OCI-LY1 (cell line): ENCODE data around the gene RNF20.

Source experiments
- H2AFZ ChIP-seq: fragments of 200-600 bp; sonication (generic), shearing (Covaris generic); 2 replicates; pipeline ENCODE4 v1.6.0; 2014; ENCODE audit warnings: antibody characterized with exemption, mild to moderate bottlenecking, low read length
- H3F3A ChIP-seq: fragments of 200-600 bp; sonication (generic), shearing (Covaris generic); 2 replicates; pipeline ENCODE4 v1.6.0; 2014; ENCODE audit warnings: mild to moderate bottlenecking, antibody characterized with exemption, low read length, moderate library complexity; ENCODE audit not compliant: insufficient read depth
- H3K27ac ChIP-seq: fragments of 200-600 bp; sonication (generic); 2 replicates; pipeline ENCODE4 v1.5.1; 2014; ENCODE audit warnings: low read length, mixed run types, mild to moderate bottlenecking, low read depth; ENCODE audit not compliant: poor library complexity, severe bottlenecking
- H3K27me3 ChIP-seq: fragments of 200-600 bp; sonication (generic); 2 replicates; pipeline ENCODE4 v1.6.0; 2014; ENCODE audit warnings: antibody characterized with exemption, mild to moderate bottlenecking, low read length, moderate library complexity; ENCODE audit not compliant: insufficient read depth
- H3K36me3 ChIP-seq: fragments of 200-600 bp; sonication (generic); 2 replicates; pipeline ENCODE4 v1.6.1; 2014; ENCODE audit warnings: mild to moderate bottlenecking, antibody characterized with exemption, low read length, moderate library complexity, mixed read lengths; ENCODE audit not compliant: insufficient read depth
- H3K4me1 ChIP-seq: fragments of 200-600 bp; sonication (generic); 2 replicates; pipeline ENCODE4 v1.5.1; 2014; ENCODE audit warnings: mild to moderate bottlenecking, low read length, moderate library complexity; ENCODE audit not compliant: insufficient read depth, severe bottlenecking
- H3K4me2 ChIP-seq: fragments of 200-600 bp; sonication (generic), shearing (Covaris generic); 2 replicates; pipeline ENCODE4 v1.6.1; 2014; ENCODE audit warnings: low read length
- H3K4me3 ChIP-seq: fragments of 200-600 bp; sonication (generic); 2 replicates; pipeline ENCODE4 v1.5.1; 2014; ENCODE audit warnings: low read length, low read depth, mild to moderate bottlenecking, mixed read lengths; ENCODE audit not compliant: poor library complexity, severe bottlenecking
- H3K79me2 ChIP-seq: fragments of 200-600 bp; shearing (Covaris generic); 2 replicates; pipeline ENCODE4 v1.6.1; 2016; ENCODE audit warnings: mixed run types, low read length, mixed read lengths; ENCODE audit not compliant: insufficient read depth
- H3K9ac ChIP-seq: fragments of 200-600 bp; sonication (generic), shearing (Covaris generic); 2 replicates; pipeline ENCODE4 v1.6.1; 2014; ENCODE audit warnings: mild to moderate bottlenecking, low read length, mixed read lengths
- H3K9me2 ChIP-seq: fragments of 200-600 bp; sonication (generic), shearing (Covaris generic); 2 replicates; pipeline ENCODE4 v1.6.1; 2014; ENCODE audit warnings: low read depth, mild to moderate bottlenecking, low read length, mixed read lengths
- H3K9me3 ChIP-seq: fragments of 200-600 bp; shearing (Covaris generic); 2 replicates; pipeline ENCODE4 v1.6.1; 2014; ENCODE audit warnings: low read length, mixed read lengths
- H4K20me1 ChIP-seq: fragments of 200-600 bp; sonication (generic), shearing (Covaris generic); 2 replicates; pipeline ENCODE4 v1.6.0; 2016; ENCODE audit warnings: mild to moderate bottlenecking, low read length; ENCODE audit not compliant: insufficient read depth
- EZH2 ChIP-seq: fragments of 200-600 bp; sonication (generic), shearing (Covaris generic); IDR thresholded peaks from 2 replicates; pipeline ENCODE4 v1.8.0; 2017; ENCODE audit warnings: borderline replicate concordance, mixed run types, mild to moderate bottlenecking, antibody characterized with exemption, low read length, moderate library complexity, mixed read lengths
- TF ChIP-seq, protein P1 (sequence below): fragments of 200-600 bp; sonication (generic), shearing (Covaris generic); IDR thresholded peaks from 2 replicates; pipeline ENCODE4 v1.5.1; 2017; ENCODE audit warnings: mild to moderate bottlenecking, antibody characterized with exemption, low read length, moderate library complexity, mixed read lengths

The RNF20 gene

GRCh38 chr9:101591787-101592446 is 58.3 kb downstream of the RNF20 start:
- Histone ChIP-seq H3K9me3 (no peaks in the 10 kb centered on the region), H3K27me3 (no peaks in the 10 kb centered on the region), H3K4me3 (no peak overlapping the region), H3K36me3 (no peaks in the 10 kb centered on the region), H3K9ac (no peak overlapping the region), H3K27ac (no peak overlapping the region), H3K4me2 (no peak overlapping the region), H3F3A (no peaks in the 10 kb centered on the region), H3K4me1 (no peaks in the 10 kb centered on the region), H4K20me1 (no peaks in the 10 kb centered on the region), H2AFZ (no peak overlapping the region), H3K9me2 (no peaks in the 10 kb centered on the region), H3K79me2 (no peaks in the 10 kb centered on the region)
- TF ChIP-seq, protein P1, sequence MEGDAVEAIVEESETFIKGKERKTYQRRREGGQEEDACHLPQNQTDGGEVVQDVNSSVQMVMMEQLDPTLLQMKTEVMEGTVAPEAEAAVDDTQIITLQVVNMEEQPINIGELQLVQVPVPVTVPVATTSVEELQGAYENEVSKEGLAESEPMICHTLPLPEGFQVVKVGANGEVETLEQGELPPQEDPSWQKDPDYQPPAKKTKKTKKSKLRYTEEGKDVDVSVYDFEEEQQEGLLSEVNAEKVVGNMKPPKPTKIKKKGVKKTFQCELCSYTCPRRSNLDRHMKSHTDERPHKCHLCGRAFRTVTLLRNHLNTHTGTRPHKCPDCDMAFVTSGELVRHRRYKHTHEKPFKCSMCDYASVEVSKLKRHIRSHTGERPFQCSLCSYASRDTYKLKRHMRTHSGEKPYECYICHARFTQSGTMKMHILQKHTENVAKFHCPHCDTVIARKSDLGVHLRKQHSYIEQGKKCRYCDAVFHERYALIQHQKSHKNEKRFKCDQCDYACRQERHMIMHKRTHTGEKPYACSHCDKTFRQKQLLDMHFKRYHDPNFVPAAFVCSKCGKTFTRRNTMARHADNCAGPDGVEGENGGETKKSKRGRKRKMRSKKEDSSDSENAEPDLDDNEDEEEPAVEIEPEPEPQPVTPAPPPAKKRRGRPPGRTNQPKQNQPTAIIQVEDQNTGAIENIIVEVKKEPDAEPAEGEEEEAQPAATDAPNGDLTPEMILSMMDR = no peak
- TF ChIP-seq EZH2 = no peak

DNA sequence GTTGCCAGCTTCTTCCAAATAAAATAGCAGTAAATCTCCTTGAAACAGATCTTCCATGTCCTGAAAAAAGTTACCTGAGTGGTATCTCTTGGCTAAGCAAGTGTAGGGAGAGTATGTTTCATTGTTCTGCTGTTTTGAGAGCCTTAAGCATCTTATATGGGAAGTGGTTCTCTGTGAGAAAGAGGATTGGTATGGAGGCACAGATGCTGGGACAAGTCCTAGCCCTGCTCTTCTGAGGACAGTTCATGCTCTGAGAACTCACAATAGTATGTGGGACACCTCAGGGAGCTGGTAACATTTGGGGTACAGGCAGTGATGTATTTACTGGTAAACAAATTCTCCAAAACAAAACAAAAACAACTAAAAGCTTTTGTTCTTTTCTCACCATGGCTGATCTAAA is 59.1 kb downstream of the RNF20 start:
- Histone ChIP-seq H3K27me3 (no peaks in the 10 kb centered on the region), H3K79me2 (no peaks in the 10 kb centered on the region), H3F3A (no peaks in the 10 kb centered on the region), H3K4me3 (no peak overlapping the region), H3K9ac (no peak overlapping the region), H3K9me2 (no peaks in the 10 kb centered on the region), H3K27ac (no peak overlapping the region), H3K36me3 (no peaks in the 10 kb centered on the region), H3K9me3 (no peaks in the 10 kb centered on the region), H4K20me1 (no peaks in the 10 kb centered on the region), H3K4me2 (no peak overlapping the region), H2AFZ (no peak overlapping the region), H3K4me1 (no peaks in the 10 kb centered on the region)
- TF ChIP-seq, protein P1 = no peak
- no peak for TF ChIP-seq EZH2

GRCh38 chr9:101593345-101593744 is 59.7 kb downstream of the RNF20 start:
- no peak overlapping the region for H2AFZ ChIP-seq
- H3K27ac ChIP-seq = no peak overlapping the region

More at GRCh38 chr9:101593345-101593744, 59.7 kb downstream of the RNF20 start:
- no peaks in the 10 kb centered on the region for H3F3A ChIP-seq
- no peaks in the 10 kb centered on the region for H3K27me3 ChIP-seq
- no peaks in the 10 kb centered on the region for H3K4me1 ChIP-seq
- no peaks in the 10 kb centered on the region for H4K20me1 ChIP-seq
- H3K9me2 ChIP-seq = no peaks in the 10 kb centered on the region
- no peaks in the 10 kb centered on the region for H3K79me2 ChIP-seq
- H3K4me2 ChIP-seq = no peak overlapping the region
- TF ChIP-seq, protein P1 = no peak
- TF ChIP-seq EZH2 = no peak
- H3K9ac ChIP-seq = no peak overlapping the region
- H3K36me3 ChIP-seq = no peaks in the 10 kb centered on the region
- H3K9me3 ChIP-seq = no peaks in the 10 kb centered on the region
- no peak overlapping the region for H3K4me3 ChIP-seq
